HEK293 (cell line): ENCODE measurements around the gene CLEC2L.

Source experiments
- CTCF ChIA-PET: fragments of 350-600 bp; formaldehyde crosslinking; extraction: SDS; loops from one replicate; lab custom pipeline; 2021; ENCODE audit warnings: antibody characterized with exemption; lab: Yijun Ruan, JAX
- POLR2A ChIA-PET: fragments of 300-600 bp; formaldehyde crosslinking; extraction: SDS; loops from one replicate; lab custom pipeline; 2020; ENCODE audit warnings: antibody characterized with exemption, inconsistent platforms; lab: Yijun Ruan, JAX
- H3K27ac ChIP-seq: fragments of 200-500 bp; sonication (Bioruptor generic); 2 replicates; pipeline ENCODE4 v1.5.1; 2014; ENCODE audit warnings: low read depth, low read length, control low read depth, inconsistent platforms; ENCODE audit errors: extremely low read depth
- H3K36me3 ChIP-seq, 2 experiments: fragments of 200-500 bp in 1 of 2; sonication (Bioruptor generic) in 1 of 2; 1 replicate in 1 of 2; 2 replicates in 1 of 2; pipeline ENCODE4 v1.5.1; 2014 to 2017; ENCODE audit warnings: inconsistent platforms in 2 of 2, low read length in 2 of 2; ENCODE audit not compliant: control insufficient read depth in 2 of 2, insufficient read depth in 1 of 2
- H3K4me1 ChIP-seq: fragments of 200-500 bp; sonication (Bioruptor generic); 2 replicates; pipeline ENCODE4 v1.5.1; 2014; ENCODE audit warnings: mild to moderate bottlenecking, low read length, inconsistent platforms; ENCODE audit not compliant: control insufficient read depth, insufficient read depth
- H3K4me3 ChIP-seq: 2 replicates; pipeline ENCODE4 v1.5.1; 2011; ENCODE audit warnings: low read depth, mild to moderate bottlenecking, control low read depth, low read length, moderate library complexity
- H3K9me3 ChIP-seq: fragments of 200-500 bp; sonication (Bioruptor generic); 2 replicates; pipeline ENCODE4 v1.5.1; 2014; ENCODE audit warnings: low read depth, low read length, inconsistent platforms; ENCODE audit not compliant: control insufficient read depth, insufficient read depth
- GFI1B ChIP-seq: fragments of 450-650 bp; formaldehyde crosslinking; IDR thresholded peaks from 2 replicates; pipeline ENCODE4 v1.5.1; 2016; ENCODE audit warnings: missing biosample characterization, missing genetic modification characterization
- HOXC10 ChIP-seq: sonication (generic); formaldehyde crosslinking; IDR thresholded peaks from 2 replicates; pipeline ENCODE4 v1.8.1; 2023; ENCODE audit warnings: mild to moderate bottlenecking, missing genetic modification reagents
- KLF9 ChIP-seq: fragments of 450-650 bp; formaldehyde crosslinking; IDR thresholded peaks from 2 replicates; pipeline ENCODE4 v1.5.1; 2016; ENCODE audit warnings: missing biosample characterization, missing genetic modification characterization, low read depth
- PRDM6 ChIP-seq: fragments of 450-650 bp; formaldehyde crosslinking; IDR thresholded peaks from 2 replicates; pipeline ENCODE4 v1.5.1; 2017; ENCODE audit warnings: missing biosample characterization, missing genetic modification characterization
- SP3 ChIP-seq: fragments of 450-650 bp; formaldehyde crosslinking; IDR thresholded peaks from 2 replicates; pipeline ENCODE4 v1.5.1; 2016; ENCODE audit warnings: missing biosample characterization, missing genetic modification characterization
- TSHZ1 ChIP-seq: fragments of 450-650 bp; formaldehyde crosslinking; IDR thresholded peaks from 2 replicates; pipeline ENCODE4 v1.5.1; 2016; ENCODE audit warnings: missing biosample characterization, missing genetic modification characterization, borderline replicate concordance
- ZBTB17 ChIP-seq: fragments of 450-650 bp; formaldehyde crosslinking; IDR thresholded peaks from 2 replicates; pipeline ENCODE4 v1.5.1; 2016; ENCODE audit warnings: missing biosample characterization, missing genetic modification characterization
- ZBTB26 ChIP-seq: fragments of 450-650 bp; formaldehyde crosslinking; optimal IDR thresholded peaks from 2 replicates; pipeline ENCODE3; 2016; ENCODE audit warnings: missing biosample characterization, mild to moderate bottlenecking, missing genetic modification characterization
- ZFP69B ChIP-seq: fragments of 450-650 bp; formaldehyde crosslinking; IDR thresholded peaks from 2 replicates; pipeline ENCODE4 v1.5.1; 2016; ENCODE audit warnings: missing biosample characterization, missing genetic modification characterization
- ZIC2 ChIP-seq: fragments of 450-650 bp; formaldehyde crosslinking; IDR thresholded peaks from 2 replicates; pipeline ENCODE4 v1.5.1; 2016; ENCODE audit warnings: missing biosample characterization, missing genetic modification characterization
- ZNF10 ChIP-seq: fragments of 450-650 bp; formaldehyde crosslinking; IDR thresholded peaks from 2 replicates; pipeline ENCODE4 v1.5.1; 2017; ENCODE audit warnings: missing biosample characterization, missing genetic modification characterization
- ZNF140 ChIP-seq: fragments of 450-650 bp; formaldehyde crosslinking; IDR thresholded peaks from 2 replicates; pipeline ENCODE4 v1.5.1; 2016; ENCODE audit warnings: missing biosample characterization, missing genetic modification characterization
- ZNF16 ChIP-seq: fragments of 450-650 bp; formaldehyde crosslinking; IDR thresholded peaks from 2 replicates; pipeline ENCODE4 v1.5.1; 2016; ENCODE audit warnings: low read depth, missing biosample characterization, missing genetic modification characterization
- ZNF214 ChIP-seq: fragments of 450-650 bp; formaldehyde crosslinking; IDR thresholded peaks from 2 replicates; pipeline ENCODE4 v1.5.1; 2017; ENCODE audit warnings: missing biosample characterization, mild to moderate bottlenecking, missing genetic modification characterization, borderline replicate concordance
- ZNF239 ChIP-seq: fragments of 450-650 bp; formaldehyde crosslinking; IDR thresholded peaks from 2 replicates; pipeline ENCODE4 v1.5.1; 2016; ENCODE audit warnings: missing biosample characterization, missing genetic modification characterization
- ZNF26 ChIP-seq: fragments of 450-650 bp; formaldehyde crosslinking; IDR thresholded peaks from 2 replicates; pipeline ENCODE4 v1.5.1; 2016; ENCODE audit warnings: missing biosample characterization, missing genetic modification characterization
- ZNF530 ChIP-seq: fragments of 450-650 bp; formaldehyde crosslinking; IDR thresholded peaks from 2 replicates; pipeline ENCODE4 v1.5.1; 2016; ENCODE audit warnings: low read depth, missing biosample characterization, missing genetic modification characterization
- ZNF548 ChIP-seq: fragments of 450-650 bp; formaldehyde crosslinking; IDR thresholded peaks from 2 replicates; pipeline ENCODE4 v1.5.1; 2016; ENCODE audit warnings: missing biosample characterization, missing genetic modification characterization
- ZNF560 ChIP-seq: fragments of 450-650 bp; formaldehyde crosslinking; IDR thresholded peaks from 2 replicates; pipeline ENCODE4 v1.5.1; 2017; ENCODE audit warnings: missing biosample characterization, missing genetic modification characterization, borderline replicate concordance
- ZNF621 ChIP-seq: fragments of 450-650 bp; formaldehyde crosslinking; IDR thresholded peaks from 2 replicates; pipeline ENCODE4 v1.5.1; 2017; ENCODE audit warnings: missing biosample characterization, missing genetic modification characterization
- ZNF692 ChIP-seq: fragments of 450-650 bp; formaldehyde crosslinking; IDR thresholded peaks from 2 replicates; pipeline ENCODE4 v1.5.1; 2016; ENCODE audit warnings: missing biosample characterization, missing genetic modification characterization
- ZNF791 ChIP-seq: fragments of 450-650 bp; formaldehyde crosslinking; IDR thresholded peaks from 2 replicates; pipeline ENCODE4 v1.5.1; 2016; ENCODE audit warnings: missing biosample characterization, missing genetic modification characterization

Gene CLEC2L

GRCh38 chr7:139494835-139495579, 28.5 kb upstream of the CLEC2L start:
- Histone ChIP-seq H3K27ac (no peak overlapping the region), H3K4me1 (no peaks in the 10 kb centered on the region), H3K9me3 (no peaks in the 10 kb centered on the region), H3K36me3 (no peaks in the 10 kb centered on the region), H3K4me3 (no peak overlapping the region)
- ChIA-PET POLR2A (interaction anchor here (0.6 to 1.2 kb wide), 2 partner anchors 11 to 301 kb away, joined by 3 to 5 read pairs; partner anchors contain the start of gene KLRG2), CTCF (interaction anchor here (0.8 to 1.8 kb wide), 2 partner anchors 11 to 61 kb away, joined by 4 to 5 read pairs; no protein-coding TSS in a partner anchor)
- TF ChIP-seq ZNF621 (tag by site-specific recombination) (no peak), ZBTB17 (0 out of 2 replicates have a peak, but pooled peaks have one; percentile 61), ZIC2 (tag by site-specific recombination) (peak; percentile 45), ZNF26 (tag by site-specific recombination) (no peak), ZNF791 (tag by site-specific recombination) (no peak), SP3 (no peak), PRDM6 (tag by site-specific recombination) (peak; percentile 70; the same call in 1 of the 2 replicates)

- Histone ChIP-seq H3K36me3 (no peaks in the 10 kb centered on the region), H3K27ac (no peak overlapping the region), H3K4me1 (no peaks in the 10 kb centered on the region), H3K9me3 (no peaks in the 10 kb centered on the region), H3K4me3 (no peak overlapping the region)
- ChIA-PET POLR2A (no interaction called here), CTCF (interaction anchor here (0.8 to 1.8 kb wide), 2 partner anchors 10 to 61 kb away, joined by 4 to 5 read pairs; no protein-coding TSS in a partner anchor)
- TF ChIP-seq ZNF10 (tag by site-specific recombination) (no peak), HOXC10 (CRISPR knock-in tag) (no peak), ZNF16 (tag by site-specific recombination) (no peak), ZFP69B (no peak), ZNF530 (tag by site-specific recombination) (no peak), ZNF560 (no peak), ZBTB26 (tag by site-specific recombination) (no peak), TSHZ1 (tag by site-specific recombination) (no peak), ZNF140 (no peak), ZNF548 (tag by site-specific recombination) (no peak), KLF9 (tag by site-specific recombination) (no peak), ZNF26 (tag by site-specific recombination) (no peak), ZNF239 (tag by site-specific recombination) (no peak), ZNF214 (tag by site-specific recombination) (no peak), ZNF692 (no peak), GFI1B (no peak)
These were observed 27.8 kb upstream of the CLEC2L start for GRCh38 chr7:139495580-139496125.
